Epithelial cell of umbilical artery (primary cell): ENCODE data around the gene GJA5. TPM values are rescaled to one million over a fixed set of nuclear protein-coding genes. Genes with fewer than 3 reads are reported as not detected.

Experiments used
- total RNA-seq: library from RNA; depleted of rRNA; stranded (reverse); fragments of >200 nt; gene quantifications from 2 replicates; pipeline ENCODE4 v1.2.3, GENCODE V29; 2014

The GJA5 gene
- 162 and 842 TPM in 2 replicates for total RNA-seq

GRCh38 chr1:147760481-147761260 is at the start of gene GJA5:
Gene GJA5, minus strand, starts transcription at chr1:147760602. Its CDS starts 1,364 bp downstream, at chr1:147759238.

Other genes with a start within 250 kb of the GJA5 start
- gene BCL9, start 219.1 kb downstream of the GJA5 start, total RNA-seq, result 1.1 and 3.2 TPM in 2 replicates
- 4.3 and 5.8 TPM in 2 replicates for gene ACP6, start 90.1 kb downstream of the GJA5 start, total RNA-seq
- not detected in 2 replicates for gene GJA8, start 142.2 kb upstream of the GJA5 start, total RNA-seq
- 18.8 and 22.6 TPM in 2 replicates for gene GPR89B, start 167.8 kb upstream of the GJA5 start, total RNA-seq